HEK293T (cell line): Measurements from ENCODE around the gene GPATCH8.

Source experiments
- CTCF ChIA-PET: fragments of 350-600 bp; formaldehyde crosslinking; extraction: SDS; loops from one replicate; lab custom pipeline; 2021; ENCODE audit warnings: antibody characterized with exemption, inconsistent platforms; lab: Yijun Ruan, JAX
- POLR2A ChIA-PET: fragments of 350-600 bp; formaldehyde crosslinking; extraction: SDS; loops from one replicate; lab custom pipeline; 2020; ENCODE audit warnings: antibody characterized with exemption, inconsistent platforms; lab: Yijun Ruan, JAX
- DNase-seq: peaks from one replicate; pipeline ENCODE4 v3.0.0; 2012; ENCODE audit warnings: mixed read lengths; ENCODE audit errors: extremely low spot score
- ARNT ChIP-seq: fragments of 450-650 bp; IDR thresholded peaks from 2 replicates; pipeline ENCODE4 v1.6.1; 2017; ENCODE audit warnings: mild to moderate bottlenecking
- BHLHE40 ChIP-seq: fragments of 450-650 bp; IDR thresholded peaks from 2 replicates; pipeline ENCODE4 v1.6.1; 2016; ENCODE audit warnings: mild to moderate bottlenecking, moderate library complexity, borderline replicate concordance
- CTBP1 ChIP-seq: fragments of 450-650 bp; IDR thresholded peaks from 2 replicates; pipeline ENCODE4 v1.6.1; 2016; ENCODE audit warnings: borderline replicate concordance
- ELF4 ChIP-seq: fragments of 450-650 bp; IDR thresholded peaks from 2 replicates; pipeline ENCODE4 v1.6.1; 2017; ENCODE audit warnings: antibody characterized with exemption
- FOXA1 ChIP-seq: fragments of 450-650 bp; IDR thresholded peaks from 2 replicates; pipeline ENCODE4 v1.6.1; 2016; ENCODE audit warnings: mild to moderate bottlenecking
- FOXK2 ChIP-seq: fragments of 450-650 bp; IDR thresholded peaks from 2 replicates; pipeline ENCODE4 v1.6.1; 2016; ENCODE audit warnings: mild to moderate bottlenecking
- FOXM1 ChIP-seq: fragments of 450-650 bp; IDR thresholded peaks from 2 replicates; pipeline ENCODE4 v1.6.1; 2017; ENCODE audit warnings: mild to moderate bottlenecking, borderline replicate concordance
- HDGF ChIP-seq: fragments of 450-650 bp; IDR thresholded peaks from 2 replicates; pipeline ENCODE4 v1.6.1; 2017; ENCODE audit warnings: antibody characterized with exemption, borderline replicate concordance
- L3MBTL2 ChIP-seq: fragments of 450-650 bp; conservative IDR thresholded peaks from 2 replicates; pipeline ENCODE4 v1.6.1; 2016; ENCODE audit warnings: mild to moderate bottlenecking
- LEF1 ChIP-seq: fragments of 450-650 bp; IDR thresholded peaks from 2 replicates; pipeline ENCODE4 v1.6.1; 2017; ENCODE audit warnings: mild to moderate bottlenecking, borderline replicate concordance
- NFRKB ChIP-seq: fragments of 450-650 bp; IDR thresholded peaks from 2 replicates; pipeline ENCODE4 v1.6.1; 2016; ENCODE audit warnings: mild to moderate bottlenecking, moderate library complexity
- SP1 ChIP-seq: fragments of 450-650 bp; IDR thresholded peaks from 2 replicates; pipeline ENCODE4 v1.6.1; 2017
- SUZ12 ChIP-seq: fragments of 450-650 bp; IDR thresholded peaks from 2 replicates; pipeline ENCODE4 v1.6.1; 2016; ENCODE audit warnings: mild to moderate bottlenecking
- TARDBP ChIP-seq: fragments of 450-650 bp; IDR thresholded peaks from 2 replicates; pipeline ENCODE4 v1.6.1; 2016
- ZNF384 ChIP-seq: fragments of 450-650 bp; IDR thresholded peaks from 2 replicates; pipeline ENCODE4 v1.6.1; 2016
- TF ChIP-seq, protein P1 (sequence below): fragments of 450-650 bp; IDR thresholded peaks from 2 replicates; pipeline ENCODE4 v1.6.1; 2016

The GPATCH8 gene

GRCh38 chr17:44502598-44503146, 534 bp downstream of the GPATCH8 start:
- TF ChIP-seq BHLHE40 (no peak), L3MBTL2 (no peak), LEF1 (no peak), CTBP1 (no peak), FOXA1 (no peak)
- CTCF ChIA-PET = interaction anchor here (0.6 to 1.6 kb wide), 4 partner anchors 8 to 633 kb away, joined by 3 to 4 read pairs (median 4); partner anchors contain the start of gene ACBD4
- peak; percentile 24 for DNase-seq
- POLR2A ChIA-PET = interaction anchor here (0.6 to 2.2 kb wide), 18 partner anchors 9 to 143 kb away, joined by 3 to 16 read pairs (median 3); no protein-coding TSS in a partner anchor

DNA sequence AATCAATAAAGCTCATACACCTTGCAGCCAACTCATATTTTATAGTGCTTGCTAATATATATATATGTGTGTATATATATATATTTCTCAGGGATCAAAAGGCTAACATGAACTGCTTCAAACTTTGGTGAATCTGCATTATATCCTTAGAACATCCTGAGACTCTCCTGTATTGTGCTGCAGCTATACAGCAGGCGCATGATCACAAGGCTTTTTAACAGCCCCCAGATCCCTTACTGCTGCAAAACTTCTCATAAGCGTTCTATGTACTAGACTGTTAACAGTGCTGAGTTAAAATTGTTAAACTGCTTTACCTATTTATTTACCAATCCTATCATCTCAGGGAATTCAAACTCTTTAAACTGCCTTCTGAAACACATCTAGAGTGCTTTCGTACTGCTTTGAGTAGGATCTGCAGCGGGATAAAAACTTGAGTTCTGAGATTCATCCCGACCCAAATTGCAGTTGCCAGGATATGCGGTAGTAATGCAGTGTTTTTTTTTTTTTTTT, 1.3 kb downstream of the GPATCH8 start:
- no peak for DNase-seq
- ChIA-PET POLR2A (interaction anchor here (0.7 to 1.5 kb wide), 4 partner anchors 10 to 109 kb away, joined by 3 to 4 read pairs (median 4); no protein-coding TSS in a partner anchor), CTCF (interaction anchor here (0.6 to 0.7 kb wide), 2 partner anchors 21 to 56 kb away, joined by 3 read pairs; no protein-coding TSS in a partner anchor)
- TF ChIP-seq NFRKB = no peak
- no peak for TF ChIP-seq ARNT
- TF ChIP-seq SUZ12 = no peak
- no peak for TF ChIP-seq ZNF384
- no peak for TF ChIP-seq BHLHE40
- TF ChIP-seq CTBP1 = no peak
- TF ChIP-seq ELF4 = no peak

GRCh38 chr17:44499722-44500121, 3.5 kb downstream of the GPATCH8 start:
- CTCF ChIA-PET = interaction anchor here (1.3 kb wide), 1 partner anchor 12 kb away, joined by 4 read pairs; no protein-coding TSS in a partner anchor
- DNase-seq = no peak
- POLR2A ChIA-PET = no interaction called here
- TF ChIP-seq TARDBP = no peak
- TF ChIP-seq FOXA1 = no peak
- no peak for TF ChIP-seq ARNT
- TF ChIP-seq, protein P1, sequence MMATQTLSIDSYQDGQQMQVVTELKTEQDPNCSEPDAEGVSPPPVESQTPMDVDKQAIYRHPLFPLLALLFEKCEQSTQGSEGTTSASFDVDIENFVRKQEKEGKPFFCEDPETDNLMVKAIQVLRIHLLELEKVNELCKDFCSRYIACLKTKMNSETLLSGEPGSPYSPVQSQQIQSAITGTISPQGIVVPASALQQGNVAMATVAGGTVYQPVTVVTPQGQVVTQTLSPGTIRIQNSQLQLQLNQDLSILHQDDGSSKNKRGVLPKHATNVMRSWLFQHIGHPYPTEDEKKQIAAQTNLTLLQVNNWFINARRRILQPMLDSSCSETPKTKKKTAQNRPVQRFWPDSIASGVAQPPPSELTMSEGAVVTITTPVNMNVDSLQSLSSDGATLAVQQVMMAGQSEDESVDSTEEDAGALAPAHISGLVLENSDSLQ = peak; percentile 84
- TF ChIP-seq ZNF384 = peak; percentile 74
- 0 out of 2 replicates have a peak, but pooled peaks have one; percentile 36 for TF ChIP-seq CTBP1

DNA sequence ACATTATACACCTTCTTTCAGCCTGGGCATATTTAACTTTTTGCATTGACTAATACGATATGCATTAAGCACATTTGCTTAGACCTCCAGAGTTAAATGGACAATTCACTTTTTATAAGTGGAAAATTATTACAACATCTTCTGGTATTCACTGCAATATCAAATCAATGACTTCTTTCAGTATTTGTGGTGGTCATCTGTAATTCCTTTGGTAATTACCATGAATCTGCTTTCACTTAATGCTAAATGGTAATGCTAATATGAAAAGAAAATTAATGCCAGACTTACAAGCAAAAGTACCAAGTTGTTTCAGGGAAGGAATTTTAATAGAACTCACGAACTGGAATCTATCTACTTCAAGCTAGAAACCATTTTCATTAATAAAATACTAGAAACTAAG, 6.4 kb downstream of the GPATCH8 start:
- ChIA-PET POLR2A (no interaction called here), CTCF (interaction anchor here (0.6 kb wide), 1 partner anchor 1361 kb away, joined by 3 read pairs; no protein-coding TSS in a partner anchor)
- TF ChIP-seq L3MBTL2 (no peak), FOXM1 (no peak), LEF1 (no peak), FOXA1 (no peak), ELF4 (no peak)
- no peak for DNase-seq

DNA sequence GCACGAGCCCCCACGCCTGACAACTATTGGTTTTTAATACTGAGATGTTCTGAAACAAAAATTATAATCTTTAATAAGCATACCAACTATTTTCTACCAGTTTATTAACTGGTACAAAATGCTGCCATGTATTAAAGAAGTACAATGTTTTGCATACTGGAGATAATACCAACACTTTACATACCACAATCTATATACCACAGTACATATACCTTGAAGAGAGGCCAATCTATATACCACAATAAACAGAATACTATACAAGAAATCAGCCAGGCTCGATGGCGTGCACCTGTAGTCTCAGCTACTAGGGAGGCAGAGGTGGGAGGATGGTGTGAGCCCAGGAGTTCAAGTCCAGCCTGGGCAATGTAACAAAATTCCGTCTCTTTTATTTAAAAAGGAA, 9.9 kb downstream of the GPATCH8 start:
- no peak for TF ChIP-seq HDGF
- no peak for DNase-seq
- ChIA-PET POLR2A (no interaction called here), CTCF (interaction anchor here (1.0 kb wide), 1 partner anchor 39 kb away, joined by 3 read pairs; no protein-coding TSS in a partner anchor)

GRCh38 chr17:44492706-44493272, 10.4 kb downstream of the GPATCH8 start:
- ChIA-PET POLR2A (no interaction called here), CTCF (interaction anchor here (1.0 kb wide), 1 partner anchor 40 kb away, joined by 3 read pairs; no protein-coding TSS in a partner anchor)
- no peak for DNase-seq
- no peak for TF ChIP-seq BHLHE40
- TF ChIP-seq, protein P1 = peak; percentile 46; the same call in 1 of the 2 replicates
- no peak for TF ChIP-seq SUZ12
- TF ChIP-seq CTBP1 = peak; percentile 28; the same call in 1 of the 2 replicates
- TF ChIP-seq ZNF384 = peak; percentile 96

DNA sequence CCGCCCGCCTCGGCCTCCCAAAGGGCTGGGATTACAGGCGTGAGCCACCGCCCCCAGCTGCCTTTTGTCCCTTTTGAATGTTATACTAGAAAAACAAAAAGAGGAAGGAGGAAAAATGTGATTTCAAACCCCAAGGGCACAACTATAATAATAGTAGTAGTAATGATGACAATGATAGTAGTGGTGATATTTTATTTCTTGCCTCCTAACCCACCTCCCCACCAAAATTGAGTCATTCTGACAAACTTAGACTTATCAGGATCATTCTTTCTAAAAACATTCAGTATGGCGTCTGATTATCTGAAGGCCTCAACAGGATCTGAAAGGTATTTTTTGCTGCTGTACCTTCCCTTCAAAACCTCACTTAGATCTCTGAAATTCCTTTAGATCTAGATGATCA, 13.6 kb downstream of the GPATCH8 start:
- no peak for DNase-seq
- CTCF ChIA-PET = no interaction called here
- TF ChIP-seq CTBP1 = no peak
- TF ChIP-seq BHLHE40 = no peak
- TF ChIP-seq FOXA1 = no peak
- no peak for TF ChIP-seq FOXM1
- TF ChIP-seq HDGF = no peak
- TF ChIP-seq, protein P1 = no peak
- no peak for TF ChIP-seq ELF4
- TF ChIP-seq FOXK2 = no peak
- TF ChIP-seq ZNF384 = no peak
- no peak for TF ChIP-seq SP1
- no peak for TF ChIP-seq LEF1
- no peak for TF ChIP-seq ARNT
- TF ChIP-seq NFRKB = no peak
- TF ChIP-seq L3MBTL2 = no peak
- POLR2A ChIA-PET = no interaction called here
